GM20431 (cell line): ENCODE results near the gene PRKG1.

ENCODE experiments used
- in situ Hi-C: fragments of 300-500 bp; cut with MseI, MboI; formaldehyde crosslinking; loops from one replicate; pipeline ENCODE4 v1.15.0; 2020; ENCODE audit warnings: low sequenced_read_pairs; ENCODE audit not compliant: unreplicated experiment

Gene PRKG1

GRCh38 chr10:51874131-51874530 is 799.8 kb downstream of the PRKG1 start:
- in situ Hi-C loops: no loop called here

GRCh38 chr10:51875610-51876009 is 801.3 kb downstream of the PRKG1 start:
- in situ Hi-C loops: no loop called here

- in situ Hi-C loops: no loop called here
Observed at GRCh38 chr10:51876503-51876902, 802.2 kb downstream of the PRKG1 start.

GRCh38 chr10:51876979-51877378 is 802.7 kb downstream of the PRKG1 start:
- in situ Hi-C loops: no loop called here

- in situ Hi-C loops: no loop called here
Observed at GRCh38 chr10:51877636-51878035, 803.3 kb downstream of the PRKG1 start.

- in situ Hi-C loops: no loop called here
Observed at GRCh38 chr10:51878695-51879094, 804.4 kb downstream of the PRKG1 start.

- in situ Hi-C loops: no loop called here
Observed at GRCh38 chr10:51879238-51879637, 805.0 kb downstream of the PRKG1 start.

DNA sequence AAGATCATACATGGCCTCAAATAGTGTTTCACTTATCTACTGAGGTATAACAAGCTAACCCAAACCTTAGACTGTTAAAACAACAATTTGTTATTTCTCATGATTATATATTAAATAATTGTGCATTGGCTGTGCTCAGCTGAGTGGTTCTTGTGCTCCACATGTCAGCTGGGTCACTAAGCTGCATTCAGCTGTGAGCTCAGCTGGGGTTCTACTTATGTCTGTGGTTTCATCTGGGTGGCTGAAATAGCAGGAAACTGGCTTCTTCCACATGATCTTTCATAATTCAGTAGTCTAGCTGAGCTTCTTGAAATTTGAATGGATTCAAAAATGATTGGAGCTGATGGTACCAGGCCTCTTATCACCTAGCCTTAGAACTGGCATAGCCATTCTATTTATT is 806.9 kb downstream of the PRKG1 start:
- in situ Hi-C loops: no loop called here

DNA sequence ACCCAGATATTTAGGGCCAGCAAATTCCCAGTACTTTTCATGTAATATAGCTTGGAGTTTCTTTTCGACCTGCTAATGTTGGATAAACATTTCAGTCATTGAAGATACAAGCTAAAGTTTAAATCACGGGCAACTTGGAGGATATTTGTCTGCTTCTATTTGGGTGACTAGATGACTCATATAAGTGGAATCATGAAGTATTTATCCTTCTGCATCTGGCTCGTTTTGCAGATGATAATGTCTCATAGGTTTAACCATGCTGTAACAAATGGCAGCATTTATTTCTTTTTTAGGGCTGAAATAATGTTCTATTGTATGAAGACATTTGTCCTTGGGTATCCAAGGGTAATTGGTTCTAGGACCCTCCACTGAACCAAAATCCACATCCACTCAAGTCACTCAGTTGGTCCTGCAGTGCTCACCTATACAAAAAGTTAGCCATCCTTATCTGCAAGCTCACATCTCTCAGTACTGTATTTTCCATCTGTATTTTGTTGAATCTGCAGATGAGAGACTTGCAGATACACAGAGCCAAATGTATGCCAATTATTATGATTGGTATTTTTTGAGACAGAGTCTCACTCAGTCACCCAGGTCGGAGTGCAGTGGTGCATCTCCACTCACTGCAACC is 812.3 kb downstream of the PRKG1 start:
- in situ Hi-C loops: no loop called here

GRCh38 chr10:51888263-51888662 is 814.0 kb downstream of the PRKG1 start:
- in situ Hi-C loops: no loop called here

DNA sequence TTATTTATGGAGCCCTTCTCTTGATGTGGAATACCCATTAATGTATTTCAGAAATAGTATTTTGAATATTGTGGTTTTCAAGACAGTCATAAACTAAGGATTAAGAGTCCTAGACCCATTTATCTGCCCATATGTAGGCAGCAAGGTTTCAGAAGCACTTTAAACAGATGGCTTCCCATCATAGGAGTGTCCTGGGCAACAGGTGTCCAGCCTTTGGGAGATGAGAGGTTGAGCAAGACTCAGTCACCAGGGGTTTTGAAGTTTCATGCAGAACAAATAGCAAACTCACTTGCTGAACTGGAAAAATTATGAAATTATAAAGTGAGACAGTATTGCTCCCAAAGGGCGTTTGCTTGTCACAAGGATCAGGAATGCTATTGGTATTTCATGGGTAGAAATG is 818.0 kb downstream of the PRKG1 start:
- in situ Hi-C loops: no loop called here

- in situ Hi-C loops: no loop called here
Observed at GRCh38 chr10:51892965-51893658, 818.8 kb downstream of the PRKG1 start.

DNA sequence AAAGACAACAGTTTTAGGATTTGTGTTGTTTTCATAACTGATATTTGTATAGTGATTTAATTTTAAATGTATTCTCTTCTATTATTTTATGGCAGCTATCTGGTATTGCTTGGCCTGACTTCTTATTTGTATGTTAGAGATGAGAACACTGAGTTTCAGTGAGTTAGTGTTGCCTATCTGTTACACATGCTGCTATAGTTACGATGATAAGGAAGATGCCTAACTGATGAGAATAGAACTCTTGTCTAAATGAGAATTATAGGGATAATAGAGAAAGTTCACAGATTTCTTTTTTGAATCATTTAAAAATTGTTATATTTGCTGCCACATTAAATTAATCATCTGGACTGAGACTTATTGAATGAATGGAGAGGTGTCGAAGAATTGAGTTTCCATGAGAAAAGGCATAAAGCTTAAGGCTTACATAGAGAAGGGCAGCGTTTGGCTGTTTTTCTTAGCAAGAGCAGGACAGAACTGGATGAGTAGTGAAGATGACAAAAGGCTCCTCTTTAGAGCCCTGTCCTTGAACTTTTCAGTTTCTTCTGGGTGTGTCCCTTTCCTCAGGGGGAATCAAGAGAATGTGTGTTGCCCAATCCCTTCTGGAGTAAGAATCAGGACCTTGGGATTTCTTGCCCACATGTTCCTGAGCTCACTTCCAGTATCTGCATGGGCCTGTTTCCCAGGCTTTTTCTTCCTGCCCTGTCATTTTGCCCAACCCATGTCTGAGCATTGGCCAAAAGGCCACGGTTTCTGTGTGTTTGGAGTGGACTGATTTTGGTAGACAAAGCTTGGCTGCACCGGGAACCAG is 820.7 kb downstream of the PRKG1 start:
- in situ Hi-C loops: no loop called here

- in situ Hi-C loops: no loop called here
Observed at GRCh38 chr10:51896849-51897248, 822.6 kb downstream of the PRKG1 start.

DNA sequence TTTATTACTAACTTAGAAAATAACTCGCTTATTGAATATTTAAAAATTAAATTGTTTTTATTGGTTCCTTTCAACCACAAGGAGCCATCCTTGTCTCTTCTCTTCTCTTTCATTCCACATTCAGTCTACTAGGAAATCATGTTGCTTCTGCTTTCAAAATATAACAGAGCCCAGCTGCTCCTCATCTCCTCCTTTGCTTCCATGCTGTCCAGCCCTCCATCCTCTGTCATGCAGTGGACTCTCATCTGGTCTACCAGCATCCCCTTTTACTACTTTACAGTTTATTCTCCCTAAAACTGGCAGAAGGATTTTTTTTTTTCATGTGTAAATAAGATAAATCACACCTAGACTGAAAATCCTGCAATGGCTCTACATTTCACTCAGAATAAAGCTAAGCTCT is 823.3 kb downstream of the PRKG1 start:
- in situ Hi-C loops: no loop called here

DNA sequence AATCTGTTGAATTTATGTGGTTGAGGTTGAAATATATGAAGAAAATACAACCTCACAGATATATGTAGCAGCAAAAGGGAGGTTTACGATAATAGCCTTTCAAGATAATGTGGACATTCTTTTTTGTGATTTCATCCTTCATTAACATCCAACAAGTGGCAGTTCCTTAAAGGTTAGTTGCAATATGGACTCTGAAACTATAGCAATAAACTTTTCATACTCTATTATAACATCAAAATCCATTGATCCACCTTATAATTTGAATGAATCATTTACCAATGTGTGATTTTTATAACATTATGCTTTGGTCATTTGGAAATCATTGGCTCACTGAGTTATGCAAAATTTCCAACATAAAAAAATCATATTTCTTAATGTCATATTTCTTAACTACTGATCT is 825.9 kb downstream of the PRKG1 start:
- in situ Hi-C loops: no loop called here

DNA sequence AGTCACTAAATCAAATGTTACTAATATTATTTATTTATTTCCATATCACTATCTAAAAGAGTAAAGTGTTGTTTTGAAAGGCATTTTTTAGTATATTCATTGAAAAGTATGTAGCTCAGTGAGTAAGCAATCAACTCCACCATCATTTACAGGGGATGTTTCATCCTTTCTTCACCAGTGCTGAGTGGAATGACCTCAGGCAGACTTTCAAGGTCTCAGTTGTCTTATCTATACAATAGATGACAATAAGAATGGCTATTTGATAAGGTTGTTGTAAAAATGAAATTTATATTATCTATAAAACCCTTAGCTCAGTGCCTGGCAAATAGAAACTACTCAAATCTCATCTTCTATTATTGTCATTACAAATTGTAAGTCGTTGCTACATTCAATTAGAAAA is 829.4 kb downstream of the PRKG1 start:
- in situ Hi-C loops: no loop called here

GRCh38 chr10:51905032-51905431 is 830.7 kb downstream of the PRKG1 start:
- in situ Hi-C loops: no loop called here

DNA sequence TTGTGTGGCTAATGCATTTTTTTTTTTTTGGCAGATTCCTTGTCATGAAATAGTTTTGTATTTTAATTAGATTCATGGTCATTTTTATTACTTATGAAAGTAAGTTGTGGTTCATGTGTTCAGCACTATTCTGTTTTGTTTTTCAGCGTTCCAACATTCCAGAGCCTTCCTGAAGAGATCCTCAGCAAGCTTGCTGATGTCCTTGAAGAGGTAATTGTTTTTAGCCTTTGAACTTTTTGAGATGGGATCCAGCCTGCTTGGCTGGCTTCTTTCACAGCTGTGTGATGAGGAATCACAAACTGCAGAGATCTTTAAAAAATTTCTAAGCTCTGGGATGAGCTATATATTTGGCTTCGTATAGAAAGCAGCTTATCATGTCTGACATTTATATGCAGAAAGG is 833.1 kb downstream of the PRKG1 start:
- in situ Hi-C loops: no loop called here

GRCh38 chr10:51910189-51910588 is 835.9 kb downstream of the PRKG1 start:
- in situ Hi-C loops: no loop called here

DNA sequence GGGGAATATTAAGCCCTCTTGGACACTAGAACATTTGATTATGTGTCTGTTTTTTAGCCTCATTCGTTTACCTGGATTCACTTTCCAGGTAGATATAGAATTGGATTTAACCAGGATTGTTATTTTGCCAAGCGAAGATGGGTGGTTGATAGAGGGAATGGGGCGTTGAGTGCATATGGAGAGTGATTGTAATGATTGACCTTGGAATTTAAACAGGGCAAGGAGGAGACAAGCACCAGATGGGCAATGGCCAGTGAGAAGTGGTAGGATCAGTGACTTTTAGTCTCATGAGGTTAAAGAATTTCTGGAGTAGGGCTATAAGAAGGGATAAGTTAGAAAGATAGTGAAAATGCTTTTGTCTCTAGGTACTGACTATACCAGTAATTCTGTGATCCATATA is 836.3 kb downstream of the PRKG1 start:
- in situ Hi-C loops: no loop called here
